ENCODE results near the gene FOXQ1.
"Not testable (repeated sequence)": the region's sequence is repeated elsewhere in the genome, so short reads cannot be mapped to it uniquely, and the experiment has no call there.

FOXQ1 gene

GRCh38 chr6:1348675-1349074 lies 36.8 kb downstream of the FOXQ1 start:
- TF ChIP-seq, protein P1, sequence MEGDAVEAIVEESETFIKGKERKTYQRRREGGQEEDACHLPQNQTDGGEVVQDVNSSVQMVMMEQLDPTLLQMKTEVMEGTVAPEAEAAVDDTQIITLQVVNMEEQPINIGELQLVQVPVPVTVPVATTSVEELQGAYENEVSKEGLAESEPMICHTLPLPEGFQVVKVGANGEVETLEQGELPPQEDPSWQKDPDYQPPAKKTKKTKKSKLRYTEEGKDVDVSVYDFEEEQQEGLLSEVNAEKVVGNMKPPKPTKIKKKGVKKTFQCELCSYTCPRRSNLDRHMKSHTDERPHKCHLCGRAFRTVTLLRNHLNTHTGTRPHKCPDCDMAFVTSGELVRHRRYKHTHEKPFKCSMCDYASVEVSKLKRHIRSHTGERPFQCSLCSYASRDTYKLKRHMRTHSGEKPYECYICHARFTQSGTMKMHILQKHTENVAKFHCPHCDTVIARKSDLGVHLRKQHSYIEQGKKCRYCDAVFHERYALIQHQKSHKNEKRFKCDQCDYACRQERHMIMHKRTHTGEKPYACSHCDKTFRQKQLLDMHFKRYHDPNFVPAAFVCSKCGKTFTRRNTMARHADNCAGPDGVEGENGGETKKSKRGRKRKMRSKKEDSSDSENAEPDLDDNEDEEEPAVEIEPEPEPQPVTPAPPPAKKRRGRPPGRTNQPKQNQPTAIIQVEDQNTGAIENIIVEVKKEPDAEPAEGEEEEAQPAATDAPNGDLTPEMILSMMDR (IDR thresholded peaks at IDR 0.05; ENCODE audit: extremely low read depth, insufficient read depth, missing control alignments): no peak
- in situ Hi-C loops (cut with MboI; ENCODE audit: low pct_unique_long_range_greater_than_20kb, low sequenced_read_pairs, unreplicated experiment): no loop called here
- no peak for DNase-seq (ENCODE audit: low spot score)

DNA sequence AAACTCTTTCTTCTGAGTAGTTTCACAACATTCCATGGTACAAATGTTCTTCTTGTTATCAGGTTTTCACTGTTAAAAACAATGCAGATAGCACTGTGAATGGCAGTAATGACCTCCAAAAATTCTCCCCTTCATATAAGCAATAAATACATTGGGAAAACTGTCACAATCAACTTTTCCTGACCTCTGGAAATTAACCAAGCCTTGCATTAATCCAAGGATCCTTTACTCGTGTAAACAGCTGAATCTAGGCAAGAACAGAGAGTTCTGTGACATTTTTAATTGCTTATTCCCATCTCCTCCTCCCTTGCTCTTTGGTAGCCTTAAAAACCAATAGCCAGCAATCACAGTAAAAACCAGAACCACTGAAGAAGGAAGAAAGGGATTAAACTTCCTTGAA lies 37.8 kb downstream of the FOXQ1 start:
- TF ChIP-seq, protein P1 (IDR thresholded peaks at IDR 0.05; ENCODE audit: extremely low read depth, insufficient read depth, missing control alignments): no peak
- in situ Hi-C loops (cut with MboI; ENCODE audit: low pct_unique_long_range_greater_than_20kb, low sequenced_read_pairs, unreplicated experiment): no loop called here
- DNase-seq (ENCODE audit: low spot score): no peak

DNA sequence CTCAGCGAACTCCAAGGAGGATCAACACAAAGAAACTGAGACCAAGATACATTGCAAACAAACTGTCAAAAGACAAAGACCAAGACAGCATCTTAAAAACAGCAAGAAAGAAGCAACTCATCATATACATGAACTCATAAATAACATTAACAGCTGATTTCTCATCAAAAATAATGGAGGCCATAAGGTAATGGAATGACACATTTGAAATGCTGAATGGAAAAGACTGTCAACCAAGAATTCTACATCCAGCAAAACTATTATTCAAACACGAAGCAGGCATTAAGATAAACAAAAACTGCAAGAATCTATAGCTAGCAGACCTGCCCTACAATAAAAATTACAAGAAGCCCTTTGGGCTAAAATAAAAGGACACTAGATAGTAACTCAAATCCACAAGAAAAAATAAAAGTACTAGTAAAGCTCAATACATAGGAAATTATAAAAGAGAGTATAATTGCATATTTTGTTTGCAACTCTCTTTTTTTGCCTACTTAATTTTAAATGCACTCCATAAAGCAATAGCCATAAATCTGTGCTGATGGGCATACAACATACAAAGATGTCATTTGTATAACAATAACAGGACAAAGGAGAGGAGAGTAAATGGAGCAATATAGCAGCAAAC lies 39.6 kb downstream of the FOXQ1 start:
- TF ChIP-seq, protein P1 (IDR thresholded peaks at IDR 0.05; ENCODE audit: extremely low read depth, insufficient read depth, missing control alignments): no peak
- in situ Hi-C loops (cut with MboI; ENCODE audit: low pct_unique_long_range_greater_than_20kb, low sequenced_read_pairs, unreplicated experiment): no loop called here
- no peak for DNase-seq (ENCODE audit: low spot score)

DNA sequence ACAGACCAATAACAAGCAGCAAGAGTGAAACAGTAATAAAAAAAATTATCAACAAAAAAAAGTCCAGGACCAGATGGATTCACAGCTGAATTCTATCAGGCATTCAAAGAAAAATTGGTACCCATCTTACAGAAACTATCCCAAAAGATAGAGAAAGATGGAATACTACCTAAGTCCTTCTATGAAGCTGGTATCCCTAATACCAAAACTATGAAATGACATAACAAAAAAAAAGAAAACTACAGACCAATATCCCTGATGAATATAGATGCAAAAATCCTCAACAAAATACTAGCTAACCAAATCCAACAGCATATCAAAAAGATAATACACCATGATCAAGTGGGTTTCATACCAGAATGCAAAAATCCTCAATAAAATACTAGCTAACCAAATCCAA lies 43.2 kb downstream of the FOXQ1 start:
- in situ Hi-C loops (cut with MboI; ENCODE audit: low pct_unique_long_range_greater_than_20kb, low sequenced_read_pairs, unreplicated experiment); DNase-seq (ENCODE audit: low spot score): not testable (repeated sequence)

- in situ Hi-C loops (cut with MboI; ENCODE audit: low pct_unique_long_range_greater_than_20kb, low sequenced_read_pairs, unreplicated experiment); DNase-seq (ENCODE audit: low spot score): not testable (repeated sequence)
These were observed 49.8 kb downstream of the FOXQ1 start for GRCh38 chr6:1361717-1362116.

- no peak for DNase-seq (ENCODE audit: low spot score)
- TF ChIP-seq, protein P1 (IDR thresholded peaks at IDR 0.05; ENCODE audit: extremely low read depth, insufficient read depth, missing control alignments): no peak
- in situ Hi-C loops (cut with MboI; ENCODE audit: low pct_unique_long_range_greater_than_20kb, low sequenced_read_pairs, unreplicated experiment): no loop called here
These were observed 50.7 kb downstream of the FOXQ1 start for GRCh38 chr6:1362643-1363042.

- in situ Hi-C loops (cut with MboI; ENCODE audit: low pct_unique_long_range_greater_than_20kb, low sequenced_read_pairs, unreplicated experiment): no loop called here
- DNase-seq (ENCODE audit: low spot score): no peak
- TF ChIP-seq, protein P1 (IDR thresholded peaks at IDR 0.05; ENCODE audit: extremely low read depth, insufficient read depth, missing control alignments): no peak
These were observed 51.4 kb downstream of the FOXQ1 start for GRCh38 chr6:1363298-1363697.

Data from GM13977 (cell line).